Duodenal mucosa (tissue), 2 donors: ENCODE data around the gene RIPOR2.

ENCODE experiments used
- H3K27ac ChIP-seq: one replicate; pipeline ENCODE4 v1.7.0; 2013; ENCODE audit warnings: low read depth, low read length
- H3K27me3 ChIP-seq, 2 donors: one replicate each; pipeline ENCODE4 v1.7.0; 2013; ENCODE audit warnings: low read length in 2 of 2, control low read depth in 1 of 2; ENCODE audit not compliant: insufficient read depth in 2 of 2, control insufficient read depth in 1 of 2
- H3K36me3 ChIP-seq, 2 donors: one replicate each; pipeline ENCODE4 v1.7.0; 2013; ENCODE audit warnings: low read length in 2 of 2, control low read depth in 1 of 2; ENCODE audit not compliant: insufficient read depth in 2 of 2, control insufficient read depth in 1 of 2
- H3K4me1 ChIP-seq, 2 donors: one replicate each; pipeline ENCODE4 v1.7.0; 2013; ENCODE audit warnings: low read length in 2 of 2, control low read depth in 1 of 2; ENCODE audit not compliant: insufficient read depth in 2 of 2, control insufficient read depth in 1 of 2
- H3K4me3 ChIP-seq, 2 donors: one replicate each; pipeline ENCODE4 v1.7.0; 2013; ENCODE audit warnings: low read length in 2 of 2, low read depth in 1 of 2
- H3K9ac ChIP-seq, 2 donors: one replicate each; pipeline ENCODE4 v1.7.0; 2013; ENCODE audit warnings: low read length in 2 of 2, low read depth in 1 of 2
- H3K9me3 ChIP-seq, 2 donors: one replicate each; pipeline ENCODE4 v1.7.0; 2013; ENCODE audit warnings: low read length in 2 of 2, control low read depth in 1 of 2; ENCODE audit not compliant: control insufficient read depth in 1 of 2

The RIPOR2 gene

GRCh38 chr6:24969343-24969860 lies 33.6 kb upstream of the RIPOR2 start:
- H3K27me3 ChIP-seq = no peaks in the 10 kb centered on the region
- H3K36me3 ChIP-seq = no peaks in the 10 kb centered on the region
- H3K4me3 ChIP-seq = no peak overlapping the region
- H3K27ac ChIP-seq = no peak overlapping the region
- no peaks in the 10 kb centered on the region for H3K9me3 ChIP-seq
- no peaks in the 10 kb centered on the region for H3K4me1 ChIP-seq
- H3K9ac ChIP-seq = no peak overlapping the region

DNA sequence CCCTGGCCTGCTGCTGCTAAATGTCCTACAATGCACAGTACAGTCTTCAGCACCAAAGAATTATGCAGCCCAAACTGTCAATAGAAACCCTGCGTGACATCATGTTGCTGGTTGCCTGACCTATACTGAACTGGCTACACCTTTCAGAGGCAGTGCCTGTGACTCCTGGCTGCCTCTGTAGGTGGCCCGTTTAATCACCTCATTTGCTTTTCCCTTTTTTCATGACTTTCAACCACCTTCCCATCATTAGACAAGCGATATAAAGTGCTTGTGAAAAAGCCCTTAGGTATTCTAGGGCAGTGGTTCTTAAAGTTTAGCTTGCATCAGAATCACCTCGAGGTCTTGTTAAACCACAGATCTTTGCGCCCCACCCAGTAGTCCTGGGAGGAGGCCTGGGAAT lies 33.0 kb upstream of the RIPOR2 start:
- H3K9me3 ChIP-seq = no peaks in the 10 kb centered on the region
- H3K9ac ChIP-seq = no peak overlapping the region
- no peaks in the 10 kb centered on the region for H3K36me3 ChIP-seq
- H3K27me3 ChIP-seq = no peaks in the 10 kb centered on the region
- H3K4me1 ChIP-seq = no peaks in the 10 kb centered on the region
- no peak overlapping the region for H3K4me3 ChIP-seq
- no peak overlapping the region for H3K27ac ChIP-seq

- H3K9ac ChIP-seq = no peak overlapping the region
- H3K27me3 ChIP-seq = no peaks in the 10 kb centered on the region
- no peaks in the 10 kb centered on the region for H3K36me3 ChIP-seq
Measured at GRCh38 chr6:24967211-24967610, 31.5 kb upstream of the RIPOR2 start.

GRCh38 chr6:24966381-24966780 lies 30.6 kb upstream of the RIPOR2 start:
- Histone ChIP-seq H3K4me3 (no peak overlapping the region), H3K27me3 (no peaks in the 10 kb centered on the region), H3K9ac (no peak overlapping the region), H3K9me3 (no peaks in the 10 kb centered on the region), H3K4me1 (no peaks in the 10 kb centered on the region), H3K36me3 (no peaks in the 10 kb centered on the region), H3K27ac (no peak overlapping the region)

More at GRCh38 chr6:24967211-24967610, 31.5 kb upstream of the RIPOR2 start:
- H3K4me1 ChIP-seq = no peaks in the 10 kb centered on the region
- H3K27ac ChIP-seq = no peak overlapping the region
- H3K9me3 ChIP-seq = no peaks in the 10 kb centered on the region
- no peak overlapping the region for H3K4me3 ChIP-seq

GRCh38 chr6:24963887-24964570 lies 28.3 kb upstream of the RIPOR2 start:
- no peaks in the 10 kb centered on the region for H3K4me1 ChIP-seq
- H3K27ac ChIP-seq = no peak overlapping the region
- no peaks in the 10 kb centered on the region for H3K9me3 ChIP-seq
- H3K4me3 ChIP-seq = no peak overlapping the region
- no peak overlapping the region for H3K9ac ChIP-seq
- H3K36me3 ChIP-seq = no peaks in the 10 kb centered on the region
- H3K27me3 ChIP-seq = no peaks in the 10 kb centered on the region

- Histone ChIP-seq H3K27ac (no peak overlapping the region), H3K9ac (no peak overlapping the region), H3K9me3 (no peaks in the 10 kb centered on the region), H3K4me3 (no peak overlapping the region), H3K36me3 (no peaks in the 10 kb centered on the region), H3K27me3 (no peaks in the 10 kb centered on the region), H3K4me1 (no peaks in the 10 kb centered on the region)
Measured at GRCh38 chr6:24963339-24963738, 27.6 kb upstream of the RIPOR2 start.

GRCh38 chr6:24961852-24962251 lies 26.1 kb upstream of the RIPOR2 start:
- no peaks in the 10 kb centered on the region for H3K27me3 ChIP-seq
- no peaks in the 10 kb centered on the region for H3K36me3 ChIP-seq
- H3K9ac ChIP-seq = no peak overlapping the region
- no peak overlapping the region for H3K4me3 ChIP-seq
- H3K4me1 ChIP-seq = no peaks in the 10 kb centered on the region
- H3K9me3 ChIP-seq = no peaks in the 10 kb centered on the region
- no peak overlapping the region for H3K27ac ChIP-seq

GRCh38 chr6:24960991-24961475 lies 25.3 kb upstream of the RIPOR2 start:
- Histone ChIP-seq H3K27ac (no peak overlapping the region), H3K4me1 (no peaks in the 10 kb centered on the region), H3K36me3 (no peaks in the 10 kb centered on the region), H3K27me3 (no peaks in the 10 kb centered on the region), H3K9ac (no peak overlapping the region), H3K9me3 (no peaks in the 10 kb centered on the region), H3K4me3 (no peak overlapping the region)

DNA sequence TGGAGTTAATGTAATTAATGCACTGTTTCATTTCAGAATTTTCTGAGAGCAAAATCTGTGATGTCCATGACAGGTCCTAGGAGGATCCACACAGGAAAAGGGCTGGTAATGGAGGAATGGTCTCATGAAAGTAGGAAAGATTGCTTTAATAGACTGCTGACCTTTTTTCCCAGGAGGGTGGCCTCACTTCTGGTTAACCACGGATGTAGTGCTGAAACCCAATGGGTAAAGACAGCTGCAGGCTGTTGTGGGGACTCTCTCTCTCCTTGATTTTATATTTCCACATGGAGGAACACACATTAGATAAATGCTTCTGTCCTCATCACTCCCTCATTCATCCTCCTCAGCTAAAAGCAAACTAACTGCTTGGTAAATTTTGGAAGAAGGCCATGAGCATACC lies 23.6 kb upstream of the RIPOR2 start:
- Histone ChIP-seq H3K4me1 (no peaks in the 10 kb centered on the region), H3K4me3 (no peak overlapping the region), H3K9me3 (no peaks in the 10 kb centered on the region), H3K27ac (no peak overlapping the region), H3K9ac (no peak overlapping the region), H3K36me3 (no peaks in the 10 kb centered on the region), H3K27me3 (no peaks in the 10 kb centered on the region)

- Histone ChIP-seq H3K4me3 (no peak overlapping the region), H3K27ac (no peak overlapping the region), H3K9ac (no peak overlapping the region), H3K27me3 (no peaks in the 10 kb centered on the region), H3K36me3 (no peaks in the 10 kb centered on the region), H3K9me3 (no peaks in the 10 kb centered on the region), H3K4me1 (no peaks in the 10 kb centered on the region)
Measured at GRCh38 chr6:24957199-24957598, 21.4 kb upstream of the RIPOR2 start.
